Lower leg skin (tissue), 3 donors: ENCODE measurements around the gene EVI2A.

Experiments used
- POLR2A ChIP-seq, 2 donors: fragments of 450-650 bp; IDR thresholded peaks; one replicate each; pipeline ENCODE4 v1.6.1; 2016 to 2017; ENCODE audit warnings: antibody characterized with exemption in 2 of 2, mild to moderate bottlenecking in 1 of 2, moderate library complexity in 1 of 2
- TF ChIP-seq, protein P1 (sequence below), 3 donors: fragments of 450-650 bp; IDR thresholded peaks; one replicate each; pipeline ENCODE4 v1.5.1; 2016; ENCODE audit warnings: antibody characterized with exemption in 3 of 3, mild to moderate bottlenecking in 3 of 3, moderate library complexity in 2 of 3

GRCh38 chr17:31321481-31321880 is at the start of gene EVI2A:
- TF ChIP-seq, protein P1, sequence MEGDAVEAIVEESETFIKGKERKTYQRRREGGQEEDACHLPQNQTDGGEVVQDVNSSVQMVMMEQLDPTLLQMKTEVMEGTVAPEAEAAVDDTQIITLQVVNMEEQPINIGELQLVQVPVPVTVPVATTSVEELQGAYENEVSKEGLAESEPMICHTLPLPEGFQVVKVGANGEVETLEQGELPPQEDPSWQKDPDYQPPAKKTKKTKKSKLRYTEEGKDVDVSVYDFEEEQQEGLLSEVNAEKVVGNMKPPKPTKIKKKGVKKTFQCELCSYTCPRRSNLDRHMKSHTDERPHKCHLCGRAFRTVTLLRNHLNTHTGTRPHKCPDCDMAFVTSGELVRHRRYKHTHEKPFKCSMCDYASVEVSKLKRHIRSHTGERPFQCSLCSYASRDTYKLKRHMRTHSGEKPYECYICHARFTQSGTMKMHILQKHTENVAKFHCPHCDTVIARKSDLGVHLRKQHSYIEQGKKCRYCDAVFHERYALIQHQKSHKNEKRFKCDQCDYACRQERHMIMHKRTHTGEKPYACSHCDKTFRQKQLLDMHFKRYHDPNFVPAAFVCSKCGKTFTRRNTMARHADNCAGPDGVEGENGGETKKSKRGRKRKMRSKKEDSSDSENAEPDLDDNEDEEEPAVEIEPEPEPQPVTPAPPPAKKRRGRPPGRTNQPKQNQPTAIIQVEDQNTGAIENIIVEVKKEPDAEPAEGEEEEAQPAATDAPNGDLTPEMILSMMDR (IDR thresholded peaks at IDR 0.05) = no peak
- TF ChIP-seq POLR2A (IDR thresholded peaks at IDR 0.05) = no peak
